GM21381 (cell line): ENCODE results near the gene NUP35.
"Not testable (repeated sequence)": the region's sequence is repeated elsewhere in the genome, so short reads cannot be mapped to it uniquely, and the experiment has no call there.

Experiments
- ATAC-seq: cut with Tn5 transposase; IDR thresholded peaks from one replicate; pipeline ENCODE4 v1.9.1; 2021; ENCODE audit warnings: mild to moderate bottlenecking, moderate library complexity; ENCODE audit not compliant: unreplicated experiment

NUP35 gene

GRCh38 chr2:183126635-183127034, 2.4 kb downstream of the NUP35 start:
- ATAC-seq = no peak

- no peak for ATAC-seq
Observed at GRCh38 chr2:183134016-183134415, 9.8 kb downstream of the NUP35 start.

- no peak for ATAC-seq
Observed at GRCh38 chr2:183148955-183149354, 24.7 kb downstream of the NUP35 start.

GRCh38 chr2:183149489-183149888, 25.2 kb downstream of the NUP35 start:
- ATAC-seq = no peak

- not testable (repeated sequence) for ATAC-seq
Observed at GRCh38 chr2:183152280-183152679, 28.0 kb downstream of the NUP35 start.

- no peak for ATAC-seq
Observed at GRCh38 chr2:183153967-183154366, 29.7 kb downstream of the NUP35 start.

GRCh38 chr2:183154772-183155171, 30.5 kb downstream of the NUP35 start:
- not testable (repeated sequence) for ATAC-seq

GRCh38 chr2:183157131-183157530, 32.9 kb downstream of the NUP35 start:
- no peak for ATAC-seq

GRCh38 chr2:183162362-183162761, 38.1 kb downstream of the NUP35 start:
- no peak for ATAC-seq

GRCh38 chr2:183163821-183164649, 39.8 kb downstream of the NUP35 start:
- ATAC-seq = no peak

GRCh38 chr2:183164650-183165015, 40.4 kb downstream of the NUP35 start:
- ATAC-seq = no peak

- ATAC-seq = no peak
Observed at GRCh38 chr2:183166210-183166609, 42.0 kb downstream of the NUP35 start.

GRCh38 chr2:183166976-183167375, 42.7 kb downstream of the NUP35 start:
- not testable (repeated sequence) for ATAC-seq

GRCh38 chr2:183172220-183172887, 48.1 kb downstream of the NUP35 start:
- no peak for ATAC-seq

- ATAC-seq = no peak
Observed at GRCh38 chr2:183179156-183179555, 54.9 kb downstream of the NUP35 start.

- no peak for ATAC-seq
Observed at GRCh38 chr2:183185534-183185933, 61.3 kb downstream of the NUP35 start.

- no peak for ATAC-seq
Observed at GRCh38 chr2:183186296-183186695, 62.1 kb downstream of the NUP35 start.

GRCh38 chr2:183186766-183187165, 62.5 kb downstream of the NUP35 start:
- no peak for ATAC-seq

GRCh38 chr2:183192343-183192742, 68.1 kb downstream of the NUP35 start:
- ATAC-seq = no peak

- no peak for ATAC-seq
Observed at GRCh38 chr2:183193904-183194303, 69.7 kb downstream of the NUP35 start.

- ATAC-seq = no peak
Observed at GRCh38 chr2:183195397-183195796, 71.2 kb downstream of the NUP35 start.

GRCh38 chr2:183195998-183196409, 71.8 kb downstream of the NUP35 start:
- no peak for ATAC-seq
